A673 (cell line): ENCODE data around the gene KIF1A. TPM values are rescaled to one million over a fixed set of nuclear protein-coding genes. Genes with fewer than 3 reads are reported as not detected.

Experiments
- BruUV-seq: library from RNA; stranded (reverse); fragments of 400-500 nt; replicated peaks from 2 replicates; lab custom pipeline; 2021; lab: Mats Ljungman, UMichigan
- CTCF ChIA-PET: fragments of 300-600 bp; sonication (Branson Sonifier 250); formaldehyde crosslinking; loops from one replicate; lab custom pipeline; 2022; ENCODE audit warnings: antibody characterized with exemption; lab: Charles Lee
- POLR2A ChIA-PET: fragments of 300-600 bp; sonication (Branson Sonifier 250); formaldehyde crosslinking; loops from one replicate; lab custom pipeline; 2022; ENCODE audit warnings: antibody characterized with exemption; ENCODE audit not compliant: low non-redundant PET; lab: Charles Lee
- DNase-seq: peaks from one replicate; pipeline ENCODE4 v3.0.0-alpha.2; 2015; ENCODE audit warnings: low spot score
- H3K27ac ChIP-seq: fragments of 200-600 bp; sonication (generic); 2 replicates; pipeline ENCODE4 v1.5.1; 2016; ENCODE audit warnings: mixed run types, low read depth, mild to moderate bottlenecking, mixed read lengths, antibody characterized with exemption, low read length; ENCODE audit not compliant: poor library complexity, severe bottlenecking
- H3K27me3 ChIP-seq: fragments of 200-600 bp; sonication (generic); replicated peaks from 2 replicates; pipeline ENCODE4 v1.6.1; 2017; ENCODE audit warnings: mixed run types, low read depth, mild to moderate bottlenecking, mixed read lengths, antibody characterized with exemption, low read length; ENCODE audit not compliant: insufficient read depth, poor library complexity
- H3K36me3 ChIP-seq: fragments of 200-600 bp; sonication (generic); 2 replicates; pipeline ENCODE4 v1.6.1; 2016; ENCODE audit warnings: mixed run types, mild to moderate bottlenecking, mixed read lengths, antibody characterized with exemption, low read length; ENCODE audit not compliant: insufficient read depth, poor library complexity, severe bottlenecking
- H3K4me1 ChIP-seq: fragments of 200-600 bp; sonication (generic); 2 replicates; pipeline ENCODE4 v1.6.1; 2017; ENCODE audit warnings: mixed run types, mild to moderate bottlenecking, mixed read lengths, antibody characterized with exemption, low read length; ENCODE audit not compliant: insufficient read depth, poor library complexity, severe bottlenecking
- H3K4me3 ChIP-seq: fragments of 200-600 bp; sonication (generic); 2 replicates; pipeline ENCODE4 v1.5.1; 2016; ENCODE audit warnings: low read depth, mixed run types, mild to moderate bottlenecking, mixed read lengths, low read length; ENCODE audit not compliant: poor library complexity, severe bottlenecking
- H3K9me3 ChIP-seq: fragments of 200-600 bp; sonication (generic); 2 replicates; pipeline ENCODE4 v1.6.1; 2016; ENCODE audit warnings: mixed run types, low read depth, mild to moderate bottlenecking, mixed read lengths, antibody characterized with exemption, low read length; ENCODE audit not compliant: poor library complexity, severe bottlenecking
- CTCF ChIP-seq: fragments of 300-800, 200-600 bp; sonication (generic); conservative IDR thresholded peaks from 2 replicates; pipeline ENCODE4 v1.5.1; 2017; ENCODE audit warnings: low read depth, mild to moderate bottlenecking, antibody characterized with exemption, low read length, moderate library complexity, mixed read lengths
- EZH2 ChIP-seq: fragments of 200-600 bp; sonication (generic); IDR thresholded peaks from 2 replicates; pipeline ENCODE4 v1.6.1; 2017; ENCODE audit warnings: borderline replicate concordance, low read depth, mild to moderate bottlenecking, mixed read lengths, antibody characterized with exemption, low read length; ENCODE audit not compliant: poor library complexity, severe bottlenecking
- intact Hi-C: fragments of 100-400 bp; cut with micrococcal nuclease; formaldehyde crosslinking; loops from one replicate; pipeline ENCODE4 v1.10.0; 2022; ENCODE audit not compliant: unreplicated experiment
- total RNA-seq: library from RNA; stranded (reverse); gene quantifications from 2 replicates; pipeline ENCODE4 v1.2.3, GENCODE V29; 2021

The KIF1A gene
- total RNA-seq, 1 experiment from 2014 or later: 330 TPM

GRCh38 chr2:240717681-240718581 lies 102.1 kb downstream of the KIF1A start:
- ChIA-PET CTCF (no interaction called here), POLR2A (no interaction called here)
- no peaks in the 10 kb centered on the region for H3K27me3 ChIP-seq
- intact Hi-C loops: no loop called here
- no peaks in the 10 kb centered on the region for H3K4me1 ChIP-seq
- TF ChIP-seq CTCF: no peak
- no peak for TF ChIP-seq EZH2
- BruUV-seq: no TSS peak
- no peak overlapping the region for H3K27ac ChIP-seq
- H3K4me3 ChIP-seq: no peak overlapping the region
- no peak for DNase-seq
- peaks cover 36% of the 10 kb centered on the region for H3K36me3 ChIP-seq
- no peaks in the 10 kb centered on the region for H3K9me3 ChIP-seq

- Histone ChIP-seq H3K9me3 (no peaks in the 10 kb centered on the region), H3K27ac (no peak overlapping the region), H3K36me3 (peaks cover 32% of the 10 kb centered on the region), H3K4me1 (no peaks in the 10 kb centered on the region), H3K27me3 (no peaks in the 10 kb centered on the region), H3K4me3 (no peak overlapping the region)
- no peak for DNase-seq
- no TSS peak for BruUV-seq
- ChIA-PET CTCF (no interaction called here), POLR2A (no interaction called here)
- intact Hi-C loops: no loop called here
- TF ChIP-seq EZH2: no peak
- TF ChIP-seq CTCF: no peak
Observed at GRCh38 chr2:240717181-240717641, 102.8 kb downstream of the KIF1A start.

GRCh38 chr2:240716130-240716798 lies 103.8 kb downstream of the KIF1A start:
- TF ChIP-seq CTCF: no peak
- TF ChIP-seq EZH2: no peak
- CTCF ChIA-PET: no interaction called here
- no peak for DNase-seq
- Histone ChIP-seq H3K4me3 (no peak overlapping the region), H3K27ac (no peak overlapping the region), H3K4me1 (no peaks in the 10 kb centered on the region), H3K27me3 (no peaks in the 10 kb centered on the region), H3K9me3 (no peaks in the 10 kb centered on the region), H3K36me3 (peaks cover 23% of the 10 kb centered on the region)
- TSS peak; percentile 50 for BruUV-seq
- intact Hi-C loops: no loop called here
- POLR2A ChIA-PET: no interaction called here
